Astrocyte (in vitro differentiated cells and primary cell): Measurements from ENCODE around the gene EIF2AK2.

Source experiments
- CTCF ChIP-seq: IDR thresholded peaks from 2 replicates; pipeline ENCODE4 v1.5.1; 2011; ENCODE audit warnings: low read depth, mild to moderate bottlenecking, inconsistent platforms, low read length, moderate library complexity; ENCODE audit not compliant: insufficient read depth
- EZH2 ChIP-seq: IDR thresholded peaks from 2 replicates; pipeline ENCODE4 v1.6.1; 2012; ENCODE audit warnings: mild to moderate bottlenecking, low read length, inconsistent platforms; ENCODE audit not compliant: insufficient read depth

GRCh38 chr2:37198681-37199065 lies 41.9 kb upstream of the EIF2AK2 start:
- TF ChIP-seq CTCF (no peak), EZH2 (no peak)
